ENCODE results near the gene SLC4A1AP.

The SLC4A1AP gene

GRCh38 chr2:27704342-27704876 lies 40.7 kb downstream of the SLC4A1AP start:
- no peak for TF ChIP-seq CTCF (IDR thresholded peaks at IDR 0.05; ENCODE audit: borderline replicate concordance, insufficient read depth, low read depth, low read length)
- H3K4me3 ChIP-seq (ENCODE audit: low read depth, low read length) = no peak overlapping the region

- TF ChIP-seq CTCF (IDR thresholded peaks at IDR 0.05; ENCODE audit: borderline replicate concordance, insufficient read depth, low read depth, low read length) = no peak
- H3K4me3 ChIP-seq (ENCODE audit: low read depth, low read length) = no peak overlapping the region
Observed at GRCh38 chr2:27705851-27706622, 42.3 kb downstream of the SLC4A1AP start.

- H3K4me3 ChIP-seq (ENCODE audit: low read depth, low read length) = no peak overlapping the region
- TF ChIP-seq CTCF (IDR thresholded peaks at IDR 0.05; ENCODE audit: borderline replicate concordance, insufficient read depth, low read depth, low read length) = no peak
Observed at GRCh38 chr2:27707462-27708256, 44.0 kb downstream of the SLC4A1AP start.

GRCh38 chr2:27708257-27708654 lies 44.6 kb downstream of the SLC4A1AP start:
- no peak for TF ChIP-seq CTCF (IDR thresholded peaks at IDR 0.05; ENCODE audit: borderline replicate concordance, insufficient read depth, low read depth, low read length)

GRCh38 chr2:27708666-27709065 lies 45.0 kb downstream of the SLC4A1AP start:
- H3K4me3 ChIP-seq (ENCODE audit: low read depth, low read length) = no peak overlapping the region
- TF ChIP-seq CTCF (IDR thresholded peaks at IDR 0.05; ENCODE audit: borderline replicate concordance, insufficient read depth, low read depth, low read length) = no peak

More at GRCh38 chr2:27708257-27708654, 44.6 kb downstream of the SLC4A1AP start:
- H3K4me3 ChIP-seq (ENCODE audit: low read depth, low read length) = no peak overlapping the region

- TF ChIP-seq CTCF (IDR thresholded peaks at IDR 0.05; ENCODE audit: borderline replicate concordance, insufficient read depth, low read depth, low read length) = no peak
- H3K4me3 ChIP-seq (ENCODE audit: low read depth, low read length) = no peak overlapping the region
Observed at GRCh38 chr2:27709326-27709725, 45.6 kb downstream of the SLC4A1AP start.

Data from GM12875 (cell line).